Muscle of leg (tissue), 11 donors: Measurements from ENCODE around the gene ZMYM2. TPM values are rescaled to one million over a fixed set of nuclear protein-coding genes. Genes with fewer than 3 reads are reported as not detected.

Source experiments
- DNase-seq: peaks from one replicate; pipeline ENCODE4 v3.0.0; 2013
- H3K27ac ChIP-seq: one replicate; pipeline ENCODE4 v1.5.1; 2013; ENCODE audit warnings: mild to moderate bottlenecking, low read length, control low read depth
- H3K27me3 ChIP-seq: one replicate; pipeline ENCODE4 v1.6.1; 2013; ENCODE audit warnings: low read length; ENCODE audit not compliant: control insufficient read depth, insufficient read depth
- H3K36me3 ChIP-seq: one replicate; pipeline ENCODE4 v1.6.1; 2013; ENCODE audit warnings: low read length; ENCODE audit not compliant: control insufficient read depth, insufficient read depth
- H3K4me1 ChIP-seq: one replicate; pipeline ENCODE4 v1.6.1; 2013; ENCODE audit warnings: low read length; ENCODE audit not compliant: control insufficient read depth, insufficient read depth
- H3K4me3 ChIP-seq: one replicate; pipeline ENCODE4 v1.5.1; 2013; ENCODE audit warnings: low read length, control low read depth
- H3K9me3 ChIP-seq: replicated peaks from 2 replicates; pipeline ENCODE4 v1.6.1; 2013; ENCODE audit warnings: low read depth, low read length; ENCODE audit not compliant: control insufficient read depth
- WGBS: methylation state at CpG from one replicate; pipeline ENCODE4 v1.1.5; 2013; ENCODE audit warnings: missing lambda C conversion rate; ENCODE audit not compliant: insufficient coverage; 5-methylcytosine and 5-hydroxymethylcytosine counted together
- polyA plus RNA-seq, 8 donors: library from polyadenylated mRNA; unstranded; fragments of 120-200 nt; gene quantifications; one replicate each; pipeline versions ENCODE4 v1.2.1 to v1.2.3, GENCODE V29; 2013; ENCODE audit warnings: inconsistent platforms in 1 of 8, low replicate concordance in 1 of 8; ENCODE audit not compliant: insufficient read length in 8 of 8, insufficient read depth in 1 of 8
- total RNA-seq: library from RNA; stranded (reverse); fragments of 120-200 nt; gene quantifications from one replicate; pipeline ENCODE4 v1.2.4, GENCODE V29; 2013

The ZMYM2 gene
- total and polyA plus RNA-seq, 9 donors, result 42.8 to 90.8 (median 48.8) TPM

- peaks cover 10% of the 10 kb centered on the region for H3K27me3 ChIP-seq
- H3K27ac ChIP-seq, result no peak overlapping the region
- DNase-seq, result no peak
- no peaks in the 10 kb centered on the region for H3K9me3 ChIP-seq
- H3K4me3 ChIP-seq, result no peak overlapping the region
- H3K36me3 ChIP-seq, result no peaks in the 10 kb centered on the region
- H3K4me1 ChIP-seq, result no peaks in the 10 kb centered on the region
- WGBS, result 33% methylated on average over 5 of the region's 9 CpGs
Observed at GRCh38 chr13:20099319-20099718, 140.8 kb downstream of the ZMYM2 start.

GRCh38 chr13:20101467-20102316, 143.2 kb downstream of the ZMYM2 start:
- Histone ChIP-seq H3K36me3 (no peaks in the 10 kb centered on the region), H3K4me1 (no peaks in the 10 kb centered on the region), H3K27me3 (peaks cover 10% of the 10 kb centered on the region), H3K27ac (no peak overlapping the region), H3K4me3 (no peak overlapping the region), H3K9me3 (no peaks in the 10 kb centered on the region)
- WGBS, result 50% methylated on average over 2 of the region's 8 CpGs
- no peak for DNase-seq

- 41% methylated on average over 3 of the region's 9 CpGs for WGBS
- Histone ChIP-seq H3K36me3 (no peaks in the 10 kb centered on the region), H3K4me3 (no peak overlapping the region), H3K4me1 (no peaks in the 10 kb centered on the region), H3K9me3 (no peaks in the 10 kb centered on the region), H3K27me3 (peaks cover 8% of the 10 kb centered on the region), H3K27ac (no peak overlapping the region)
- DNase-seq, result no peak
Observed at GRCh38 chr13:20102525-20103180, 144.1 kb downstream of the ZMYM2 start.

- 84% methylated on average over 13 of the region's 13 CpGs for WGBS
- Histone ChIP-seq H3K27me3 (no peaks in the 10 kb centered on the region), H3K9me3 (no peaks in the 10 kb centered on the region), H3K4me1 (no peaks in the 10 kb centered on the region), H3K27ac (no peak overlapping the region), H3K4me3 (no peak overlapping the region), H3K36me3 (no peaks in the 10 kb centered on the region)
- DNase-seq, result no peak
Observed at GRCh38 chr13:20105161-20105689, 146.7 kb downstream of the ZMYM2 start.

GRCh38 chr13:20106742-20107141, 148.2 kb downstream of the ZMYM2 start:
- no peaks in the 10 kb centered on the region for H3K27me3 ChIP-seq
- H3K9me3 ChIP-seq, result no peaks in the 10 kb centered on the region
- no peaks in the 10 kb centered on the region for H3K36me3 ChIP-seq
- no peak for DNase-seq
- no peaks in the 10 kb centered on the region for H3K4me1 ChIP-seq
- WGBS, result 0% methylated on average over 1 of the region's 4 CpGs
- H3K27ac ChIP-seq, result no peak overlapping the region
- H3K4me3 ChIP-seq, result no peak overlapping the region

GRCh38 chr13:20109037-20109436, 150.5 kb downstream of the ZMYM2 start:
- DNase-seq, result no peak
- Histone ChIP-seq H3K27ac (no peak overlapping the region), H3K4me1 (no peaks in the 10 kb centered on the region), H3K27me3 (no peaks in the 10 kb centered on the region), H3K9me3 (no peaks in the 10 kb centered on the region), H3K36me3 (no peaks in the 10 kb centered on the region), H3K4me3 (no peak overlapping the region)
- WGBS, result 88% methylated on average over 2 of the region's 2 CpGs

GRCh38 chr13:20114066-20114610, 155.6 kb downstream of the ZMYM2 start:
- Histone ChIP-seq H3K9me3 (no peaks in the 10 kb centered on the region), H3K27ac (no peak overlapping the region), H3K27me3 (no peaks in the 10 kb centered on the region), H3K4me3 (no peak overlapping the region), H3K4me1 (peaks cover 10% of the 10 kb centered on the region), H3K36me3 (no peaks in the 10 kb centered on the region)
- DNase-seq, result no peak
- 74% methylated on average over 7 of the region's 10 CpGs for WGBS

GRCh38 chr13:20116213-20116612, 157.7 kb downstream of the ZMYM2 start:
- WGBS, result 72% methylated on average over 3 of the region's 6 CpGs
- Histone ChIP-seq H3K27me3 (no peaks in the 10 kb centered on the region), H3K36me3 (no peaks in the 10 kb centered on the region), H3K9me3 (no peaks in the 10 kb centered on the region), H3K27ac (no peak overlapping the region), H3K4me1 (peaks cover 22% of the 10 kb centered on the region), H3K4me3 (no peak overlapping the region)
- no peak for DNase-seq

GRCh38 chr13:20118268-20119140, 160.0 kb downstream of the ZMYM2 start:
- H3K4me1 ChIP-seq, result peaks cover 22% of the 10 kb centered on the region

More at GRCh38 chr13:20118268-20119140, 160.0 kb downstream of the ZMYM2 start:
- Histone ChIP-seq H3K4me3 (peak overlapping the region; percentile 63), H3K36me3 (no peaks in the 10 kb centered on the region), H3K27ac (peak overlapping the region; percentile 94), H3K27me3 (no peaks in the 10 kb centered on the region), H3K9me3 (no peaks in the 10 kb centered on the region)
- peak; percentile 78 for DNase-seq
- WGBS, result under 1% methylated on average over 36 of the region's 55 CpGs
